Stimulated activated naive CD8-positive, alpha-beta T cell treated with anti-CD3 and anti-CD28 coated beads, Interleukin-15, amount 100 ng/mL, for 72 hours (primary cell): ENCODE results near the gene POR.
"Not testable (repeated sequence)": the region's sequence is repeated elsewhere in the genome, so short reads cannot be mapped to it uniquely, and the experiment has no call there.

Source experiments
- ATAC-seq: fragments of 150-1000 bp; cut with Tn5 transposase; 2 replicates; pipeline ENCODE4 v1.10.0; 2021; ENCODE audit warnings: mild to moderate bottlenecking, moderate library complexity
- DNase-seq, 2 donors: peaks; one replicate each; pipeline ENCODE4 v3.0.0; 2021 to 2022
- H3K27ac Mint-ChIP-seq, 2 donors: one replicate each; pipeline ENCODE4 v1.8.0; 2022; ENCODE audit warnings: mild to moderate bottlenecking in 2 of 2, mixed read lengths in 2 of 2, moderate library complexity in 2 of 2
- H3K27me3 Mint-ChIP-seq: one replicate; pipeline ENCODE4 v1.8.0; 2022; ENCODE audit warnings: mixed read lengths
- H3K4me1 Mint-ChIP-seq: one replicate; pipeline ENCODE4 v1.8.0; 2022; ENCODE audit warnings: mild to moderate bottlenecking, mixed read lengths
- H3K4me3 Mint-ChIP-seq, 2 donors: one replicate each; pipeline ENCODE4 v1.8.0; 2022; ENCODE audit warnings: mild to moderate bottlenecking in 2 of 2, mixed read lengths in 2 of 2, moderate library complexity in 1 of 2
- H3K9me3 Mint-ChIP-seq, 2 donors: one replicate each; pipeline ENCODE4 v1.8.0; 2022; ENCODE audit warnings: mixed read lengths in 2 of 2

The POR gene

DNA sequence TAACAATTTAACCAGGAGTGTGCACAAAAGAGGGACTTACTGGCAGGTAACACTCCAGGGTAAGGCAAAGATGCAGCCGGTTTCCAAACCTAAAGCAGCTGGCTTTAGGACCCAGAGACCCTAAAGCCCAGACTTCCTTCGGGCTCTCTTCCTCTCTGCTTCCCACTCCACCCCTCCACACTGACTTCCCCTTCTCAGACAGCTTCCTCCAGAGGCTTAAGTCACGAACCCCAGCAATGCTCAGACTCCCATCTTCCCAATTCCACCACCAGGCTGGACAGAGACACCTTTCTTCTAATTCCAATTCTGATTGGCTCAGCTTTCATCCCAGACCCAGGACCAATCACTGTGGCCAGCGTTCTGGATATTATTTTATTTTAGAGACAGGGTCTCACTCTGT, 108.0 kb downstream of the POR start:
- no peaks in the 10 kb centered on the region for H3K27me3 Mint-ChIP-seq
- H3K9me3 Mint-ChIP-seq: no peaks in the 10 kb centered on the region
- ATAC-seq (no peak), DNase-seq (no peak)
- no peak overlapping the region for H3K4me3 Mint-ChIP-seq
- no peak overlapping the region for H3K27ac Mint-ChIP-seq
- peaks cover 13% of the 10 kb centered on the region for H3K4me1 Mint-ChIP-seq

DNA sequence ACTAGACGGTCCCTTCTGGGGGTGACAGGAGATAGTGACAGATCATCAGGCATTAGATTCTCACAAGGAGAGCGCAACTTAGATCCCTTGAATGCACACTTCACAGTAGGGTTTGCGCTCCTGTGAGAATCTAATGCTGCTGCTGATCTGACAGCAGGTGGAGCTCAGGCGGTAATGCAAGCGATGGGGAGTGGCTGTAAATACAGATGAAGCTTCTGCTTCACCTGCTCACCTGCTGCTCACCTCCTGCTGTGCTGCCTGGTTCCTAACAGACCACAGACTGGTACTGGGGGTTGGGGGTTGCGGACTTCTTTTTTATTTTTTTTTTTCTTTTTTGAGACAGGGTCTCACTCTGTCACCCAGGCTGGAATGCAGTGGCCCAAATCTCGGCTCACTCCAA, 114.7 kb downstream of the POR start:
- H3K27ac Mint-ChIP-seq, H3K9me3 Mint-ChIP-seq, H3K27me3 Mint-ChIP-seq, H3K4me1 Mint-ChIP-seq, H3K4me3 Mint-ChIP-seq, DNase-seq, ATAC-seq: not testable (repeated sequence)

DNA sequence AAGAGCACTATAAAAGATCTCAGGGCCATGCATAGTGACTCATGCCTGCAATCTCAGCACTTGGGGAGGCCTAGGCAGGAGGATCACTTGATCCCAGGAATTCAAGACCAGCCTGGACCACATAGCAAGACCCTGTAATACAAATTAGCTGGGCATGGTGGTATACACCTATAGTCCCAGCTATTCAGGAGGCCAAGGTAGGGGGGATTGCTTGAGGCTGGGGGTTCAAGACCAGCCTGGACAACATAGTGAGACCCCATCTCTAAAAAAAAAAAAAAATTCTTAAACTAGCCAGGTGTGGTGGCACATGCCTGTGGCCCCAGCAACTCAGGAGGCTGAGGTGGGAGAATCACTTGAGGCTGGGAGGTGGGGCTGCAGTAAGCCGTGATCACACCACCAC, 117.0 kb downstream of the POR start:
- no peak overlapping the region for H3K27ac Mint-ChIP-seq
- no peak overlapping the region for H3K4me3 Mint-ChIP-seq
- no peak for ATAC-seq
- no peaks in the 10 kb centered on the region for H3K27me3 Mint-ChIP-seq
- H3K4me1 Mint-ChIP-seq: peaks cover 7% of the 10 kb centered on the region
- no peaks in the 10 kb centered on the region for H3K9me3 Mint-ChIP-seq
- DNase-seq: no peak
